Stomach smooth muscle (tissue), 2 donors: Measurements from ENCODE around the gene RASIP1.

Experiments
- H3K27ac ChIP-seq: one replicate; pipeline ENCODE4 v1.7.0; 2013; ENCODE audit warnings: mild to moderate bottlenecking, low read length, inconsistent platforms
- H3K27me3 ChIP-seq, 2 donors: one replicate each; pipeline ENCODE4 v1.7.0; 2013; ENCODE audit warnings: low read length in 2 of 2; ENCODE audit not compliant: insufficient read depth in 2 of 2, control insufficient read depth in 1 of 2
- H3K36me3 ChIP-seq, 2 donors: one replicate each; pipeline ENCODE4 v1.7.0; 2013; ENCODE audit warnings: low read length in 2 of 2; ENCODE audit not compliant: control insufficient read depth in 2 of 2, insufficient read depth in 2 of 2
- H3K4me1 ChIP-seq: one replicate; pipeline ENCODE4 v1.7.0; 2013; ENCODE audit warnings: low read length; ENCODE audit not compliant: control insufficient read depth, insufficient read depth
- H3K4me3 ChIP-seq, 2 donors: one replicate each; pipeline ENCODE4 v1.7.0; 2013; ENCODE audit warnings: low read length in 2 of 2
- H3K9ac ChIP-seq, 2 donors: one replicate each; pipeline ENCODE4 v1.7.0; 2013; ENCODE audit warnings: low read length in 2 of 2, mild to moderate bottlenecking in 1 of 2
- H3K9me3 ChIP-seq, 2 donors: one replicate each; pipeline ENCODE4 v1.7.0; 2013; ENCODE audit warnings: low read length in 2 of 2; ENCODE audit not compliant: control insufficient read depth in 2 of 2
- donor health status: healthy.
- donor health status: Pancreatic carcinoma.

The RASIP1 gene

DNA sequence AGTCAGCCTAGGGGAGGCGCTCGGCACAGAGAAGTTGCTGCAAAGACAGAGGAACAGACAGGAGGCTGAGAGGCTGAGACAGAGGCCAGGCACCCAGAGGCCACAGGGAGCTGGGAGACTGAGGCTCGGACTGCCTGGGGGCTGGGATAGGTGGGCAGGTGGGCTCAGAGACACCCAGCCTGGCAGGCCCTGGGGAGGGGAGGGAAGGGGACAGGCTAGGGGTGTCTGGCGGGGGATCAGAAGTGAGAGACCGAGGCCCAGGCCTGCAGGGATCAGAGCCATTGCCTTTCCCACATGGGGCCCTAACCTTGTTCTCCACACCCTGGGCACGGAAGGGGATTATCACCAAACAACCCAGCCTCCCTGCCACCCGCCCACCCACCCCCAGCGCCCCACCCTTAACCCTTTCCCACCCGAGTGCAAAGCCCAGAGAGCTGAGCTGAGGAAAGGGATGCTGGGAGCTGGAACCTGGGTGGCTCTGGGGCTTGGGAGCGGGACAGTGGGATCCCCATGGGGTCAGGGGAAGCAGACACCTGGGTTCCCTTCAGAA, 68.9 kb downstream of the RASIP1 start:
- Histone ChIP-seq H3K9me3 (no peaks in the 10 kb centered on the region), H3K4me1 (peaks cover 12% of the 10 kb centered on the region), H3K27ac (no peak overlapping the region), H3K36me3 (no peaks in the 10 kb centered on the region), H3K4me3 (no peak overlapping the region), H3K9ac (no peak overlapping the region), H3K27me3 (no peaks in the 10 kb centered on the region)

- H3K9me3 ChIP-seq: no peaks in the 10 kb centered on the region
- H3K9ac ChIP-seq: no peak overlapping the region
- H3K4me3 ChIP-seq: no peak overlapping the region
- peaks cover 12% of the 10 kb centered on the region for H3K4me1 ChIP-seq
- no peaks in the 10 kb centered on the region for H3K27me3 ChIP-seq
- H3K36me3 ChIP-seq: no peaks in the 10 kb centered on the region
- no peak overlapping the region for H3K27ac ChIP-seq
Measured at GRCh38 chr19:48670699-48671445, 69.5 kb downstream of the RASIP1 start.
